GM12875 (cell line): ENCODE results near the gene SUSD6.

Experiments
- H3K4me3 ChIP-seq: one replicate; pipeline ENCODE4 v1.5.1; 2011; ENCODE audit warnings: low read depth, low read length, control low read depth
- CTCF ChIP-seq: IDR thresholded peaks from 2 replicates; pipeline ENCODE4 v1.5.1; 2011; ENCODE audit warnings: low read depth, mild to moderate bottlenecking, control low read depth, inconsistent platforms, low read length, moderate library complexity, borderline replicate concordance; ENCODE audit not compliant: insufficient read depth

Gene SUSD6

GRCh38 chr14:69664865-69665526 lies 53.6 kb downstream of the SUSD6 start:
- no peak for TF ChIP-seq CTCF
- H3K4me3 ChIP-seq = no peak overlapping the region

DNA sequence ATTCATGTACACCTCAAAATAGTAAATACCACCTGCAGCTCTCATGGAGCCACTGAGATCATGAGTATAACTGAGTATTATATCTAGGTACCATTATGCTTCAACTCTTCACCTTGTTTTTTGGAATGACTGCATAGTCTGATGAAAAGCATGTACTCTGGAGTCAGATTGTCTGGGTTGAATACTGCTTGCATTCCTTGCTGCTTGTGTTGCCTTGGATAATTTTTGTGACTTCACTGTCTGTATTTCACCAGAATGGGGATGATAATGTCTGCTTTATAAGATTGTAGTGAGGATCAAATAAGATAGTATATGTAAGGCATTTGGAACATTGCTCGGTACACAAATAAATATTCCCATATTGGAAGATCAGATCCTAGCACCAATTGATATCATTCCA lies 54.2 kb downstream of the SUSD6 start:
- H3K4me3 ChIP-seq = no peak overlapping the region
- no peak for TF ChIP-seq CTCF

DNA sequence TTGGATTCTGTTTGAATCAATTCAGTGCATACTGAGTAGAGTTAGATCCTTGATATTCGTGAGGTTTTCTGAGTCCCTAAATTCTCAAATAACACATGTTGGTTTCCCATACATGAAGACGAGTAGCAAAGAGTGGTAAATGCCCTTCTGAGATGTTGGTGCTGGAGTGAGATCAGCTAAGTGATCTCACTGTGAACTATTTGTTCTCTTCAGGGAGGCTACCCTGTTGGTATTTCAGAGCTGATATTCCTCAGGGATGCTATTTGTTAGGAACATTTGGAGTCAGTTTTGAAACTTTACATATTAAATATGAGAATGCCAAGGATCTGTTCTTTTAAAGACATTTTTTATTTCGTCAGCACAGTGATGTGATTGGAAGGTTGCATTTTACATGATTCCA lies 54.7 kb downstream of the SUSD6 start:
- H3K4me3 ChIP-seq = no peak overlapping the region
- TF ChIP-seq CTCF = no peak

- no peak for TF ChIP-seq CTCF
- H3K4me3 ChIP-seq = peak overlapping the region; percentile 3
Observed at GRCh38 chr14:69666690-69667211, 55.4 kb downstream of the SUSD6 start.

GRCh38 chr14:69667938-69668335 lies 56.5 kb downstream of the SUSD6 start:
- H3K4me3 ChIP-seq = no peak overlapping the region
- no peak for TF ChIP-seq CTCF

- TF ChIP-seq CTCF = no peak
- no peak overlapping the region for H3K4me3 ChIP-seq
Observed at GRCh38 chr14:69669375-69669774, 58.0 kb downstream of the SUSD6 start.

DNA sequence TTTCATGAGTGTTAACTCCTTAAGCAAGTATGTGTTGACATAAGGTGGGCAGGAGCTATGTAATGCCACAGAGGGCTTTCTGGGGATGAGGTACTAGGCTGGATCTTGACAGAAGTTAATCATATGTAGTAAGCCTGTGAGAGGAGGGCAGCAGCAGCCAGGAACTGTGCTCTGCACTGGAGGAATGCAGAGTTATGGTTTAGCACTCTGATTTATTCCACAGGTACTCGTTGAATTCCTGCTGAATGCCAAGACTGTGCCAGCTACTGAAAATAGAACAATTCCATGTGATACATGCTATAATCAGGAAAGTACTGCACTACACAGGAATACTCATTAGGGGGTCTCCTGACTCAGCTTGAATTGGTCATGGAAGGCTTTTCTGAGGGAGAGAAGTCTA lies 58.7 kb downstream of the SUSD6 start:
- TF ChIP-seq CTCF = no peak
- H3K4me3 ChIP-seq = no peak overlapping the region
